ENCODE measurements around the gene BSN. TPM values are rescaled to one million over a fixed set of nuclear protein-coding genes. Genes with fewer than 3 reads are reported as not detected.

BSN gene
- total and polyA plus RNA-seq, 2 of the 4 experiments (the other 2 are of a cell fraction) = under 0.01 to 0.03 TPM

DNA sequence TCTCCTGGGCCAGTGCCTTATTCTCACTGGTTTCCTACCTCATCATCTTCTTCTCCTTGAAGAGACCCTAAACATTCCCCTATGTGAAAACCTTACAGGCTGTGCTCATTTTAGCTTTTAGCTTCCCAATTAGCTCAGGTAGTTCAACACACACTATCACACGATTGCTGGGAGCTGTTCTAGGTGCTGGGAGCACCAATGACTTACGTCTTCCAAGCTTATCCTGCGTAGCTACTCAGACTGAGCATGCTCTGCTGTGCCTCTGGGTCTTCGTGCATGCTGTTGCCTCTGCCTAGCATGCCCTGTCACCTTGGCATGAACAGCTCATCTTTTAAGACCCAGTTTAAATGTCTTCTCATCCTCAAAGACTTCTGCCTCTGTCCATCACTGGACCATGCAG is 64.1 kb downstream of the BSN start:
- Histone ChIP-seq H3K4me1 (ENCODE audit: control insufficient read depth, insufficient read depth, low read length) (peaks cover 5% of the 10 kb centered on the region), H3K36me3 (ENCODE audit: control insufficient read depth, insufficient read depth, low read length) (no peaks in the 10 kb centered on the region), H3K27ac (ENCODE audit: insufficient read depth, low read length) (no peak overlapping the region), H3K56ac (ENCODE audit: extremely low read depth, insufficient read depth, low read length) (no peak overlapping the region), H4K91ac (ENCODE audit: insufficient read depth, low read depth, low read length) (no peak overlapping the region), H3K79me1 (ENCODE audit: low read depth in 1 of 2, low read length in 2 of 2) (no peaks in the 10 kb centered on the region), H3K14ac (replicated peaks; ENCODE audit: low read depth, low read length) (no peak overlapping the region), H3K4ac (ENCODE audit: low read depth, low read length) (no peak overlapping the region), H3K27me3 (ENCODE audit: control insufficient read depth, insufficient read depth, low read length) (peaks cover 29% of the 10 kb centered on the region), H4K20me1 (ENCODE audit: insufficient read depth, low read length) (no peaks in the 10 kb centered on the region), H3K23ac (ENCODE audit: low read depth, low read length) (no peak overlapping the region), H2AFZ (replicated peaks; ENCODE audit: low read length, poor library complexity) (no peak overlapping the region), H3K9ac (ENCODE audit: low read depth, low read length) (no peak overlapping the region), H2BK120ac (ENCODE audit: low read depth, low read length) (no peak overlapping the region), H3K9me3 (ENCODE audit: control insufficient read depth, insufficient read depth, low read length) (no peaks in the 10 kb centered on the region), H2BK5ac (ENCODE audit: low read depth, low read length, poor library complexity, severe bottlenecking) (no peak overlapping the region), H4K5ac (ENCODE audit: low read depth, low read length) (no peak overlapping the region), H2BK20ac (ENCODE audit: low read depth, low read length) (no peak overlapping the region), H2BK15ac (ENCODE audit: low read depth, low read length) (no peak overlapping the region), H3K4me3 (ENCODE audit: insufficient read depth, low read depth, low read length) (no peak overlapping the region), H3K4me2 (ENCODE audit: low read depth, low read length) (no peak overlapping the region), H4K8ac (ENCODE audit: low read depth in 2 of 2, low read length in 2 of 2) (no peak overlapping the region), H3K18ac (ENCODE audit: low read depth, low read length) (no peak overlapping the region), H2AK5ac (ENCODE audit: low read depth, low read length) (no peak overlapping the region), H2AK9ac (replicated peaks; ENCODE audit: low read depth, low read length, poor library complexity) (no peak overlapping the region), H3K9me1 (ENCODE audit: insufficient read depth, low read length) (no peaks in the 10 kb centered on the region; the same call in 1 of the 2 replicates)
- POLR2A ChIA-PET (ENCODE audit: unreplicated experiment) = no interaction called here
- 56% methylated on average over 3 of the region's 4 CpGs; no CpG with 5 or more reads in 1 of the 2 experiments for WGBS, 2 experiments (ENCODE audit: extremely low coverage in 2 of 2, insufficient read length in 1 of 2)
- intact Hi-C loops (cut with micrococcal nuclease) (loop anchor here (5.0 kb wide), 1 partner anchor 51 kb away; no protein-coding TSS in a partner anchor), dilution Hi-C loops (cut with HindIII; ENCODE audit: low sequenced_read_pairs, unreplicated experiment) (no loop called here), in situ Hi-C loops (cut with MboI; ENCODE audit: low sequenced_read_pairs) (no loop called here)
- ATAC-seq (ENCODE audit: low read depth) (no peak), DNase-seq (no peak)
- no TSS peak for BruUV-seq (replicated peaks)
- CTCF ChIA-PET = no interaction called here
- TF ChIP-seq RFX5 (IDR thresholded peaks at IDR 0.05; ENCODE audit: low read depth, low read length) (no peak), CEBPB (IDR thresholded peaks at IDR 0.05; ENCODE audit: low read depth, low read length) (no peak), POLR2A (IDR thresholded peaks at IDR 0.05; ENCODE audit: low read depth, low read length) (no peak), SMC3 (IDR thresholded peaks at IDR 0.05; ENCODE audit: low read depth, low read length) (no peak), FOS (IDR thresholded peaks at IDR 0.05; ENCODE audit: low read depth, low read length) (no peak), MAZ (IDR thresholded peaks at IDR 0.05; ENCODE audit: borderline replicate concordance, low read depth, low read length) (no peak), BHLHE40 (IDR thresholded peaks at IDR 0.05; ENCODE audit: low read depth, low read length) (no peak), CHD1 (IDR thresholded peaks at IDR 0.05; ENCODE audit: low read depth, low read length) (no peak), MXI1 (IDR thresholded peaks at IDR 0.05; ENCODE audit: borderline replicate concordance, low read depth, low read length) (no peak), MAFK (IDR thresholded peaks at IDR 0.05; ENCODE audit: low read depth, low read length) (no peak), RAD21 (IDR thresholded peaks at IDR 0.05; ENCODE audit: low read length) (no peak)
- TF ChIP-seq, protein P1, sequence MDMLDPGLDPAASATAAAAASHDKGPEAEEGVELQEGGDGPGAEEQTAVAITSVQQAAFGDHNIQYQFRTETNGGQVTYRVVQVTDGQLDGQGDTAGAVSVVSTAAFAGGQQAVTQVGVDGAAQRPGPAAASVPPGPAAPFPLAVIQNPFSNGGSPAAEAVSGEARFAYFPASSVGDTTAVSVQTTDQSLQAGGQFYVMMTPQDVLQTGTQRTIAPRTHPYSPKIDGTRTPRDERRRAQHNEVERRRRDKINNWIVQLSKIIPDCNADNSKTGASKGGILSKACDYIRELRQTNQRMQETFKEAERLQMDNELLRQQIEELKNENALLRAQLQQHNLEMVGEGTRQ (IDR thresholded peaks at IDR 0.05; ENCODE audit: low read depth, low read length) = no peak
- TF ChIP-seq, protein P2, sequence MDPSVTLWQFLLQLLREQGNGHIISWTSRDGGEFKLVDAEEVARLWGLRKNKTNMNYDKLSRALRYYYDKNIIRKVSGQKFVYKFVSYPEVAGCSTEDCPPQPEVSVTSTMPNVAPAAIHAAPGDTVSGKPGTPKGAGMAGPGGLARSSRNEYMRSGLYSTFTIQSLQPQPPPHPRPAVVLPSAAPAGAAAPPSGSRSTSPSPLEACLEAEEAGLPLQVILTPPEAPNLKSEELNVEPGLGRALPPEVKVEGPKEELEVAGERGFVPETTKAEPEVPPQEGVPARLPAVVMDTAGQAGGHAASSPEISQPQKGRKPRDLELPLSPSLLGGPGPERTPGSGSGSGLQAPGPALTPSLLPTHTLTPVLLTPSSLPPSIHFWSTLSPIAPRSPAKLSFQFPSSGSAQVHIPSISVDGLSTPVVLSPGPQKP (IDR thresholded peaks at IDR 0.05; ENCODE audit: borderline replicate concordance, low read depth, low read length) = no peak
- TF ChIP-seq, protein P3, sequence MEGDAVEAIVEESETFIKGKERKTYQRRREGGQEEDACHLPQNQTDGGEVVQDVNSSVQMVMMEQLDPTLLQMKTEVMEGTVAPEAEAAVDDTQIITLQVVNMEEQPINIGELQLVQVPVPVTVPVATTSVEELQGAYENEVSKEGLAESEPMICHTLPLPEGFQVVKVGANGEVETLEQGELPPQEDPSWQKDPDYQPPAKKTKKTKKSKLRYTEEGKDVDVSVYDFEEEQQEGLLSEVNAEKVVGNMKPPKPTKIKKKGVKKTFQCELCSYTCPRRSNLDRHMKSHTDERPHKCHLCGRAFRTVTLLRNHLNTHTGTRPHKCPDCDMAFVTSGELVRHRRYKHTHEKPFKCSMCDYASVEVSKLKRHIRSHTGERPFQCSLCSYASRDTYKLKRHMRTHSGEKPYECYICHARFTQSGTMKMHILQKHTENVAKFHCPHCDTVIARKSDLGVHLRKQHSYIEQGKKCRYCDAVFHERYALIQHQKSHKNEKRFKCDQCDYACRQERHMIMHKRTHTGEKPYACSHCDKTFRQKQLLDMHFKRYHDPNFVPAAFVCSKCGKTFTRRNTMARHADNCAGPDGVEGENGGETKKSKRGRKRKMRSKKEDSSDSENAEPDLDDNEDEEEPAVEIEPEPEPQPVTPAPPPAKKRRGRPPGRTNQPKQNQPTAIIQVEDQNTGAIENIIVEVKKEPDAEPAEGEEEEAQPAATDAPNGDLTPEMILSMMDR (conservative IDR thresholded peaks at IDR 0.05; ENCODE audit: low read depth, low read length) = no peak

All from IMR-90 (cell line).